Lower lobe of right lung (tissue), 2 donors: ENCODE data around the gene SLC25A29. TPM values are rescaled to one million over a fixed set of nuclear protein-coding genes. Genes with fewer than 3 reads are reported as not detected.

ENCODE experiments used
- ATAC-seq, 2 donors: fragments of 200-7000 bp; cut with Tn5 transposase; one replicate each; pipeline ENCODE4 v1.9.1; 2020 to 2022; ENCODE audit warnings: mild to moderate bottlenecking in 2 of 2, moderate library complexity in 2 of 2
- DNase-seq: peaks from one replicate; pipeline ENCODE4 v3.0.0-alpha.2; 2020
- H3K27ac ChIP-seq: fragments of 200-600 bp; one replicate; pipeline ENCODE4 v1.8.0; 2022
- H3K27me3 ChIP-seq: fragments of 200-600 bp; one replicate; pipeline ENCODE4 v1.8.0; 2022; ENCODE audit warnings: low read depth
- H3K36me3 ChIP-seq: fragments of 200-600 bp; one replicate; pipeline ENCODE4 v1.8.0; 2022; ENCODE audit warnings: mild to moderate bottlenecking
- H3K4me1 ChIP-seq: fragments of 200-600 bp; one replicate; pipeline ENCODE4 v1.8.0; 2022
- H3K4me3 ChIP-seq: fragments of 200-600 bp; one replicate; pipeline ENCODE4 v1.8.0; 2022; ENCODE audit warnings: mild to moderate bottlenecking
- H3K9me3 ChIP-seq: fragments of 200-600 bp; one replicate; pipeline ENCODE4 v1.8.0; 2022
- CTCF ChIP-seq: fragments of 200-600 bp; IDR thresholded peaks from one replicate; pipeline ENCODE4 v1.8.0; 2022; ENCODE audit warnings: antibody characterized with exemption, mild to moderate bottlenecking
- intact Hi-C: fragments of 100-400 bp; cut with DNase I; formaldehyde crosslinking; loops from one replicate; pipeline ENCODE4 v1.11.0; 2022
- total RNA-seq: library from RNA; stranded (reverse); fragmentation: NEBNext Ultra II Directional; extraction: Animal tissue kit (Norgen Biotek cat#: 25700); gene quantifications from one replicate; pipeline ENCODE4 v1.2.1, GENCODE V29; 2021
- donor health status: DM: no; HTN: yes; CAD: no; lungs with severe emphysema.

The SLC25A29 gene
- total RNA-seq, 1 donor from 2014 or later: 76.0 TPM

GRCh38 chr14:100292301-100292775 is 13.9 kb downstream of the SLC25A29 start:
- no peaks in the 10 kb centered on the region for H3K27me3 ChIP-seq
- peaks cover 13% of the 10 kb centered on the region for H3K4me1 ChIP-seq
- intact Hi-C loops: no loop called here
- H3K4me3 ChIP-seq: no peak overlapping the region
- ATAC-seq: no peak
- H3K27ac ChIP-seq: no peak overlapping the region
- H3K9me3 ChIP-seq: no peaks in the 10 kb centered on the region
- peaks cover 31% of the 10 kb centered on the region for H3K36me3 ChIP-seq
- no peak for TF ChIP-seq CTCF
- DNase-seq: no peak

- intact Hi-C loops: no loop called here
- H3K4me3 ChIP-seq: no peak overlapping the region
- peaks cover 4% of the 10 kb centered on the region for H3K4me1 ChIP-seq
- no peak for DNase-seq
- no peak overlapping the region for H3K27ac ChIP-seq
- no peaks in the 10 kb centered on the region for H3K9me3 ChIP-seq
- ATAC-seq: no peak
- TF ChIP-seq CTCF: no peak
- H3K27me3 ChIP-seq: no peaks in the 10 kb centered on the region
- H3K36me3 ChIP-seq: peaks cover 31% of the 10 kb centered on the region
These were observed 14.8 kb downstream of the SLC25A29 start for GRCh38 chr14:100291305-100292075.

- H3K9me3 ChIP-seq: no peaks in the 10 kb centered on the region
- ATAC-seq (no peak), DNase-seq (no peak)
- peaks cover 3% of the 10 kb centered on the region for H3K4me1 ChIP-seq
- peaks cover 31% of the 10 kb centered on the region for H3K36me3 ChIP-seq
- intact Hi-C loops: no loop called here
- H3K27me3 ChIP-seq: no peaks in the 10 kb centered on the region
- no peak overlapping the region for H3K4me3 ChIP-seq
- H3K27ac ChIP-seq: no peak overlapping the region
- no peak for TF ChIP-seq CTCF
These were observed 15.5 kb downstream of the SLC25A29 start for GRCh38 chr14:100290607-100291304.

GRCh38 chr14:100289916-100290606 is 16.2 kb downstream of the SLC25A29 start:
- ATAC-seq: no peak
- H3K27ac ChIP-seq: no peak overlapping the region
- intact Hi-C loops: no loop called here

More at GRCh38 chr14:100289916-100290606, 16.2 kb downstream of the SLC25A29 start:
- H3K36me3 ChIP-seq: peaks cover 31% of the 10 kb centered on the region
- H3K4me3 ChIP-seq: no peak overlapping the region
- H3K4me1 ChIP-seq: peaks cover 5% of the 10 kb centered on the region
- H3K9me3 ChIP-seq: no peaks in the 10 kb centered on the region
- no peak for DNase-seq
- TF ChIP-seq CTCF: no peak
- no peaks in the 10 kb centered on the region for H3K27me3 ChIP-seq
